SIG-M5 (cell line): ENCODE results near the gene FTO.

Experiments
- DNase-seq: peaks from one replicate; lab custom pipeline; 2025; lab: John Stamatoyannopoulos, UW

Gene FTO

DNA sequence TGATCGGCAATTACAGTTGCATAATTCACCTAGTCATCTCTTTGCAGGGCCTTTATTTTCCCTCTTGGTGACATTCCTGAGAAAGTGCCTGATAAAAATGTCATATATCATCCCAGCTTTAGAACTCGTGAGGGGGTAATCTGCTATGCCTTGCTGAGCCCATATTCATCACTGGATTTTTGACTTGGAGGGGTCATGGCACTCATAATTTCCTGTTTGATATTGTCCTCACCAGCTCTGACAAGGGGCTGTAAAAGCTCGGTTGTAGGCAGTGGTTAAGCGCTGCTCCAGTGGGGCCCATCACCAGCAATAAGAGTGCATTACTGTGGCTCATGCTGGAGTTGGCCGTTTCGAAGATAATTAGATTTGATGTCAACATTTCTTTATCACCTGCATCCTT, 355.4 kb downstream of the FTO start:
- no peak for DNase-seq

DNA sequence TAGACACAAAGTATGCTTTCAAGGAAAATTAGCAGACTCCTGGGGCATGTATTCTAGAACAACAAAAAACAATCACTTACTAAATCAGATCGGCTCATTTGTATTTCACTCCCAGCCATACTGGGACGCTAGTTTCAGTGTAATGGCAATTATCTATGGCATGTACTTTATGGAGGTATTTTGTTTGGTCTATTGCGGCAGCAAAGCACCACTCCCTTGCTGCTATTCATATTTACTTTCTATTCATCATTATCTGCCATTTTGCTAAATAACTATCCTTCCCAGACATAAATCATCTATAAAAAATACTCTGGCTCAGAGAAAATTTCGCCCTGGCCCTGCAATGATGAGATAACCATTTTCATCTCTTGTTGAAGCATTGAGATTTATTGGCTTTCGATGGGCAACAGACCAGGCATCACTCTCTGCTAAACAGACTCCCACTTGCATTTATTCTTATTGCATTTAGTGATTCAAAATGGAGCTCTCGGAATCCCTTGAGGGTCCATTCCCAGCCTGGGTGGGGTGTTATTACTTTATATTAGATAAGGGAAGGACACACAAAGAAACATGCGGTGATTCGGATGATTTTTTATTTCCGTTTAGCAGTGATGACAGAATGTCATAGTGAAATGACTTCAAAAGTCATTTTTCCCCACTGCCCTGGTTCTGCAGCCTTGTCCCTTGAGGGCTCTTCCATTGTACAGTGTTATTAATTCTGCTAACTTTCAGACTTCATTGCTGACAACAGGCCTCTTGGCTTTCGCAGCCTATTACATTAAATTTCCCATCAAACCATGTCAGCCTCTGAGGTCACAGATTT, 356.9 kb downstream of the FTO start:
- DNase-seq, result no peak

DNA sequence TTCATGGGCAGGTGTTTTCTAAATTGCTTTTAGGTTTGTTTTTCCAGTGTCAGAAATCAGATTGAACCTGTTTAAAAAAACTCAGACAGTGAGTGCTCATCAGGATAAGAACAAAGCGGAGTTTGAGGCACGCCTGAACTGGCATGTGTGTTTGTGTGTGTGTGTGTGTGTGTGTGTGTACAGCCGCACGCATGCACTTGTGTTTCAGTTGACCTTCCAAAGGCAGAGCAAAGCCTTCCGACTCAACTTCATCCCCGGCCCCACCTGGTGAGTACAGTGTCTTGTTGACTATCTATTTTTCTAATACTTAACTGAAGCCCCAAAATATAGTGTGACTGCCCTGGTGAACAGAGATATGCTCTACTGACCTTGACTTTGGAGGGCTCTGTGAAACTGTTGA, 357.5 kb downstream of the FTO start:
- no peak for DNase-seq

GRCh38 chr16:54062361-54063278, 358.7 kb downstream of the FTO start:
- no peak for DNase-seq

- DNase-seq, result no peak
Measured at GRCh38 chr16:54063279-54063773, 359.4 kb downstream of the FTO start.

DNA sequence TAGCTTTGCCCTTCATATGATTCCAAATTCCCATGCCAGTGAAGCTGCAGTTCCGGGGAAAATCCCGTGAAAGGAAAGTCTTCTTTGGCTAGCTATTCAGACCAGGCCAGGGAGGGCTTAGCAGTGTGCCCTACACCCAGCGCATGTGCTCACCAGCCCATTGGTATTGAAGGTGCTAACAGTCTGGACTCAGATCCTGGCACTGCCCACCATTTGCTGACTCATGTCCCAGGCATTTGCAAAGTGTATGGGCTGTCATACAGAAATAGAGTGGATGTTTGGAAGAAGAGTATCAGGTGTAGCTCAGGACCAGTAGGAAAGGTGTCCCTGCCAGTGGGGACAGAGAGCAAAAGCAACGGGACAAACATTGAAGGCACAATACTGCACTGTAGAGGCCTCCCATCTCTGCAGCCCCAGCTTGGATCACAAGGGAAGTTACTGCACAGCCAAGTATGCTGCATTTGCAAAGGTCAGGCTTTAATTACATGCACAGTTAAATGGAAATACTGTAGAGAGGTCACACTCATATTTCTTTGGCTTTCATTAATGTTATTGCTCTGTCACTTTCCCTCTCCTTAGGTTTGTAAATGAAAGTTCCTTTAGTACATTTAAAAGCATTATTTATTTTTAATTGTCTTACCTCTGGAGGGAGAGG, 362.6 kb downstream of the FTO start:
- no peak for DNase-seq

DNA sequence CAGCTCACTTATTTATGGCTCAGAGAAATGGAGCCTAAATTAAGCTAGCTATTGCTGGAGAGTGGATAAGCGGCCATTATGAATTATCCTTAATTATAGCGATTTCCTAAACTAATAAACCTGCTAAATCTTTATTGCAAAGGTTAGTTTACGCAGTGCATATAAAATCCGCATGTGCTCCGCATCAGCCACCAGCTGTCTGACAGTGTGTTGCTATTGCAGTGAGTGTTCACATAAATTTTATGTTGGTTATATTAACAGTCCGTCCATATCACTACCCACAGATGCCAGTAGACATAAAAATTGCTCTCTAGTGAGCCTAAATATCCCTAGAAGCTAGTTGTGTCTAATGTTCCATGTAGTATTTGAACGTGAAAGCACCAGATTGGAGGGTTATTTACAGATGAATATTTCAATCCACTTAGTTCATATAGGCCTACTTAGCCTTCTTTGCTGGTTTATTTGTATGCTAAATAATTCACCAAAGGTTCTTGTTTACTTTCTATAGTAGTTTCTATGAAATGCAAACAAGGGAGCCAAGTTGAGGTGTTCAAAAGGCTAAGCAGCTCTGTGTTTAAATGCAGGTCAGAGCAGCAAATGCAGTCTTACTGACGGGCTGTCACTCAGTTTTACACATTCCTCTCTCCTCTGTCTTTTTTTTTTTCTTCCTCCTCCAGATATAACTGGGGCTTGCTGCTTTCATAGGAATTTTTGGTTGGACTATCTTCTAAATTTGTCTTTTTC, 363.5 kb downstream of the FTO start:
- DNase-seq, result no peak

- no peak for DNase-seq
Measured at GRCh38 chr16:54068212-54068611, 364.3 kb downstream of the FTO start.

GRCh38 chr16:54069601-54070239, 365.8 kb downstream of the FTO start:
- no peak for DNase-seq

DNA sequence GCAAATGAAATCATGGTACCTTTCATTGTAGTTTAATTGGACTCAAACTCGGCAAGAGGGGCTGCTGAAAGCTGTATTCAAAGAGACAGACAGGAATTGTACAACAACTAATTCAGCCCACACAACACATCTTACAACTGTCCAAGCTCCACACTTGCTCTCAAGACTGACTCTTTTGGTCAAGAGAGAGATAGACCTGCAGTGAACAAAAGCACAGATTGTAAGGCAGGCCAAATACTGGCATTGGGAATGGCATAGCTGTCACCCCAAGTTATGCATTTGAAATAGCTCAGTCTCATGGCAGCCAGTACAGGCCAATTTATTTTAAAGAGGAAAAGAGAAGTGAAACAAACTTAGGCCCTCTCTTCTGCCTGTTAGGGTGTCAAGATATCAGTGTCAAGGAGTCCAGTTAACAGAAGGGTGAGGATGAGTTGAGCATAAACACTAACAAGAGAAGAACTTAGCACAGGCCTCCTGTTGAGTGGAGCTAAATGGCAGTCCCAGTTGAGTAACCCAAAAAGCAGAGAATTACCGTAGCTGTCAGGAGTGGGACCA, 366.9 kb downstream of the FTO start:
- peak; percentile 4 for DNase-seq

- DNase-seq, result no peak
Measured at GRCh38 chr16:54071514-54071913, 367.6 kb downstream of the FTO start.

DNA sequence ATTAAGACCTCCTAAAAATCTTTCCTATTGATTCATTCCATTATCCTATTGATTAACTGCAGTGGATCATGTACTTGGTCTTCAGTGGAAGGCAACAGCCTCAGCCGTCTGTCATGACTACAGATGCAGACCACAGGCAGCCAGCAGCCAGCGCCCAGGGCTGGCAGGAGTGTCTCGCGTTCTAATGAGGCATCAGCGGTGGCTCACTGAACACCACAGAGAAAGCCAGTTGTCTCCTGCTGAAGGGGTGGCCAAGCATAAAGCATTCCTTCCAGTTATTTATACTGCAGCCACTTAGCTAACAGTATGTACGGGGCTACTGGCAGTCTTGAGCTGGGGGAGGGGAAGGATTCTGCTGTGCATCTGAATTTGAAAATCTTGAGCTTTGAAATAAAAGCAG, 368.3 kb downstream of the FTO start:
- DNase-seq, result no peak

- no peak for DNase-seq
Measured at GRCh38 chr16:54073356-54073755, 369.4 kb downstream of the FTO start.

DNA sequence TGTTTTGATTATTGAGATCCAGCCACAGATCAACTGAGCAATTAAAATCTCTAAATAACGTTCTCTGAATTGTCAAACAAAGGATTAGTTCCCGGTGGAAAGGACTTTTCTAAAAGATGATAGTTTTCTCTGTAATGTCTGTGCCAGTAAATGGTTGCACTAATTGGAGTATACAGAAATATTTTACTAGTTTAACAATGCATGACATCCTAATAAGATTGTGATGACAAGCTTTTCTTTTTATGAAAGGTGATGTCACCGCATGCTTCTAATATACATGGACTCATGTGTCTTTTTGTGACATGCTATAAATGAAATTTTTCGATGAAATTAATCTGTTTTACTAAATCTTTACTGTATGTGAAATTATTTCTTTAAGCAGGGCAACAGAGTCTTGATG, 371.5 kb downstream of the FTO start:
- no peak for DNase-seq

GRCh38 chr16:54076006-54076504, 372.1 kb downstream of the FTO start:
- DNase-seq, result no peak

- DNase-seq, result no peak
Measured at GRCh38 chr16:54077050-54077821, 373.3 kb downstream of the FTO start.

DNA sequence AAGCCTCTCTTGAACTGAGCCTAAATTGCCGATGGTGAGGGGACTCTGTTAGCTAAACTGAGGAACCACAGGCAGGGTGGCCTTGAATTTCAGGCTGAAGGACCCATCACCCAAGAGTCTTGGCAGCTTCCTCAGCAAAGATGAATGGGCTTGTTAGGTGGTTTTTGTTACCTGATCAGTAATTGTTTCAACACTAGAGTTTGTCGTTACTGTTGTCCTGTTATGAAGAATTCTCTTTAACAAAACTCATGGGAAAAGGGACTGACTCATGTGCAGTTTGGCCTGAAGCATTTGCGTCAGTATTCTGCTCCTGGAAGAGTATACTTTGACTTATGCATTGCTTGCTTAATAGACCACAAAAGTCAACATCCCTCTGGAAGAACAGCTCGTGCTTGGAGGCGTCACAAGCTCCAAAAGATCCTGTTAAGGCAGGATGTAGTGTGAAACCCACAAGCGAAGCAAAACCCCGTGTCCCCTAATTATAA, 376.6 kb downstream of the FTO start:
- no peak for DNase-seq

DNA sequence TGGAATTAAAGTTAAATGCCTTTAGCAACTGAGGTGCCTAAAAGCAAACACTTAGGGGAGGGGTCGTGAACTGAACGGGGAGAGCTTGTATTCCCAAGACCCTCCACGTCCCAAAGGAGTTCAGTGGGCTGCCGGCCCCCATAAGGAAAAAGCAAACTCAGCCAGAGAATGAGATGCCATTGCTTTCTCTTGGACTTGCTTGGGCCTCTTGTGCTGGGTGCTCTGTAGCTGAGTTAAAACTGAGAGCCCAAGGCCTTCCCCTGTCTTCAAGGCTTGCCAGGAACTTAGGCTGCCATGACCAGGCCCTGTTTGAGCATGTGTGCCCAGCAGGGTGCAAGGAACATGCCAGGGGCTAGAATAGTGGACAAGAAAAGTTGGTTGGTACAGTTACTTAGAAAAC, 382.8 kb downstream of the FTO start:
- DNase-seq, result no peak

GRCh38 chr16:54090602-54091001, 386.6 kb downstream of the FTO start:
- DNase-seq, result no peak

DNA sequence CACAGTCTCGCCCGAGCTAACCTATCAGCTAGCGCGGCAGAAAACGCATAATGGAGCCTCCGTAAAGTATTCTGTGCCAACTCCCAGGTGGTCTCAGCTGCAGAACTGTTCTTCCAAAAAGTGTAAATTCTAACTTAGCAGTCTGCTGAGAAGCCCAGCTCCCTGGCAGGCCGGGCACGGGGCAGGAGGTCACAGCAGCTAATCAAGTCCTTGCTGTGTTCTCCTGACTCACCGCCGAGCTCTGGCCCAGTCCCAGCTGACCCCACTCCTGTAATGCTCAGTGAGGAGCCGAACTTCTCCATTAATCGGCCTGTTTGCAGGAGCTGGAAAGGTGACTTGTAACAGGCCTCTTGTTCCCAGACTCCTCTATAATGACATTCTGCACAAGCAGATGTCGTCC, 389.3 kb downstream of the FTO start:
- no peak for DNase-seq
